HTERT RPE-1 (cell line): Measurements from ENCODE around the gene COMMD7.
"Not testable (repeated sequence)": the region's sequence is repeated elsewhere in the genome, so short reads cannot be mapped to it uniquely, and the experiment has no call there.

Experiments
- in situ Hi-C: fragments of 300-500 bp; cut with MboI; formaldehyde crosslinking; loops from 4 replicates; pipeline ENCODE4 v1.14.3; 2020; ENCODE audit warnings: low sequenced_read_pairs

COMMD7 gene

GRCh38 chr20:32767418-32768198 lies 24.3 kb upstream of the COMMD7 start:
- in situ Hi-C loops: no loop called here

GRCh38 chr20:32765230-32765875 lies 22.1 kb upstream of the COMMD7 start:
- in situ Hi-C loops: not testable (repeated sequence)

- in situ Hi-C loops: no loop called here
Observed at GRCh38 chr20:32764005-32764960, 21.0 kb upstream of the COMMD7 start.

- in situ Hi-C loops: no loop called here
Observed at GRCh38 chr20:32763202-32764004, 20.1 kb upstream of the COMMD7 start.

GRCh38 chr20:32762754-32763201 lies 19.5 kb upstream of the COMMD7 start:
- in situ Hi-C loops: no loop called here

GRCh38 chr20:32761831-32762753 lies 18.8 kb upstream of the COMMD7 start, which contains the start of gene DNMT3B:
TSS of gene DNMT3B (plus strand) at chr20:32762385. CDS start at chr20:32780324, 17,939 bp downstream.
- in situ Hi-C loops: no loop called here

GRCh38 chr20:32761417-32761830 lies 18.2 kb upstream of the COMMD7 start:
- in situ Hi-C loops: no loop called here

GRCh38 chr20:32756156-32756555 lies 12.9 kb upstream of the COMMD7 start:
- in situ Hi-C loops: no loop called here

- in situ Hi-C loops: no loop called here
Observed at GRCh38 chr20:32753731-32754130, 10.5 kb upstream of the COMMD7 start.

GRCh38 chr20:32752458-32753250 lies 9.4 kb upstream of the COMMD7 start:
- in situ Hi-C loops: no loop called here

GRCh38 chr20:32751702-32752457 lies 8.6 kb upstream of the COMMD7 start:
- in situ Hi-C loops: no loop called here

- in situ Hi-C loops: no loop called here
Observed at GRCh38 chr20:32751293-32751692, 8.0 kb upstream of the COMMD7 start.

- in situ Hi-C loops: no loop called here
Observed at GRCh38 chr20:32749914-32750637, 6.8 kb upstream of the COMMD7 start.

- in situ Hi-C loops: no loop called here
Observed at GRCh38 chr20:32742322-32743236, 688 bp downstream of the COMMD7 start.

- in situ Hi-C loops: no loop called here
Observed at GRCh38 chr20:32741151-32741550, 2.1 kb downstream of the COMMD7 start.
